Left renal cortex interstitium (tissue), 4 donors: Measurements from ENCODE around the gene MYO10. TPM values are rescaled to one million over a fixed set of nuclear protein-coding genes. Genes with fewer than 3 reads are reported as not detected.
"Not testable (repeated sequence)": the region's sequence is repeated elsewhere in the genome, so short reads cannot be mapped to it uniquely, and the experiment has no call there.

Experiments used
- DNase-seq, 4 donors: peaks; one replicate each; pipeline ENCODE4 v3.0.0-alpha.2; 2013; ENCODE audit warnings: low read depth in 4 of 4, low spot score in 2 of 4, missing footprints in 1 of 4
- polyA plus RNA-seq, 4 donors: library from polyadenylated mRNA; unstranded; fragments of 120-200 nt; gene quantifications; one replicate each; pipeline ENCODE4 v1.2.1, GENCODE V29; 2013; ENCODE audit not compliant: insufficient read length in 4 of 4

Gene MYO10
- polyA plus RNA-seq, 4 donors: 36.5 to 45.4 (median 42.2) TPM

- DNase-seq: not testable (repeated sequence)
Measured at GRCh38 chr5:16831326-16831725, 104.8 kb downstream of the MYO10 start.

- DNase-seq: no peak
Measured at GRCh38 chr5:16827755-16828154, 108.3 kb downstream of the MYO10 start.

- DNase-seq: no peak
Measured at GRCh38 chr5:16826379-16827125, 109.5 kb downstream of the MYO10 start.

- no peak for DNase-seq
Measured at GRCh38 chr5:16819522-16820167, 116.4 kb downstream of the MYO10 start.

- DNase-seq: no peak
Measured at GRCh38 chr5:16815432-16815831, 120.7 kb downstream of the MYO10 start.

- DNase-seq: no peak
Measured at GRCh38 chr5:16812911-16813310, 123.2 kb downstream of the MYO10 start.

- DNase-seq: no peak
Measured at GRCh38 chr5:16812448-16812847, 123.6 kb downstream of the MYO10 start.

GRCh38 chr5:16810208-16810854 lies 125.8 kb downstream of the MYO10 start:
- DNase-seq: no peak

GRCh38 chr5:16809395-16810207 lies 126.5 kb downstream of the MYO10 start:
- no peak for DNase-seq

- no peak for DNase-seq
Measured at GRCh38 chr5:16809010-16809394, 127.1 kb downstream of the MYO10 start.

- no peak for DNase-seq
Measured at GRCh38 chr5:16808021-16808420, 128.1 kb downstream of the MYO10 start.

- DNase-seq: no peak
Measured at GRCh38 chr5:16807547-16807864, 128.6 kb downstream of the MYO10 start.

- no peak for DNase-seq
Measured at GRCh38 chr5:16806711-16807546, 129.2 kb downstream of the MYO10 start.

- no peak for DNase-seq
Measured at GRCh38 chr5:16805486-16805885, 130.6 kb downstream of the MYO10 start.

- no peak for DNase-seq
Measured at GRCh38 chr5:16803831-16804230, 132.3 kb downstream of the MYO10 start.

GRCh38 chr5:16800477-16800876 lies 135.6 kb downstream of the MYO10 start:
- no peak for DNase-seq

- DNase-seq: no peak
Measured at GRCh38 chr5:16799796-16800195, 136.3 kb downstream of the MYO10 start.

- no peak for DNase-seq
Measured at GRCh38 chr5:16797951-16798350, 138.1 kb downstream of the MYO10 start.

GRCh38 chr5:16794269-16794913 lies 141.7 kb downstream of the MYO10 start:
- DNase-seq: no peak
